A673 (cell line): Measurements from ENCODE around the gene ABLIM3. TPM values are rescaled to one million over a fixed set of nuclear protein-coding genes. Genes with fewer than 3 reads are reported as not detected.

Experiments
- BruUV-seq: library from RNA; stranded (reverse); fragments of 400-500 nt; replicated peaks from 2 replicates; lab custom pipeline; 2021; lab: Mats Ljungman, UMichigan
- CTCF ChIA-PET: fragments of 300-600 bp; sonication (Branson Sonifier 250); formaldehyde crosslinking; loops from one replicate; lab custom pipeline; 2022; ENCODE audit warnings: antibody characterized with exemption; lab: Charles Lee
- POLR2A ChIA-PET: fragments of 300-600 bp; sonication (Branson Sonifier 250); formaldehyde crosslinking; loops from one replicate; lab custom pipeline; 2022; ENCODE audit warnings: antibody characterized with exemption; ENCODE audit not compliant: low non-redundant PET; lab: Charles Lee
- DNase-seq: peaks from one replicate; pipeline ENCODE4 v3.0.0-alpha.2; 2015; ENCODE audit warnings: low spot score
- H3K27ac ChIP-seq: fragments of 200-600 bp; sonication (generic); 2 replicates; pipeline ENCODE4 v1.5.1; 2016; ENCODE audit warnings: mixed run types, low read depth, mild to moderate bottlenecking, mixed read lengths, antibody characterized with exemption, low read length; ENCODE audit not compliant: poor library complexity, severe bottlenecking
- H3K27me3 ChIP-seq: fragments of 200-600 bp; sonication (generic); replicated peaks from 2 replicates; pipeline ENCODE4 v1.6.1; 2017; ENCODE audit warnings: mixed run types, low read depth, mild to moderate bottlenecking, mixed read lengths, antibody characterized with exemption, low read length; ENCODE audit not compliant: insufficient read depth, poor library complexity
- H3K36me3 ChIP-seq: fragments of 200-600 bp; sonication (generic); 2 replicates; pipeline ENCODE4 v1.6.1; 2016; ENCODE audit warnings: mixed run types, mild to moderate bottlenecking, mixed read lengths, antibody characterized with exemption, low read length; ENCODE audit not compliant: insufficient read depth, poor library complexity, severe bottlenecking
- H3K4me1 ChIP-seq: fragments of 200-600 bp; sonication (generic); 2 replicates; pipeline ENCODE4 v1.6.1; 2017; ENCODE audit warnings: mixed run types, mild to moderate bottlenecking, mixed read lengths, antibody characterized with exemption, low read length; ENCODE audit not compliant: insufficient read depth, poor library complexity, severe bottlenecking
- H3K4me3 ChIP-seq: fragments of 200-600 bp; sonication (generic); 2 replicates; pipeline ENCODE4 v1.5.1; 2016; ENCODE audit warnings: low read depth, mixed run types, mild to moderate bottlenecking, mixed read lengths, low read length; ENCODE audit not compliant: poor library complexity, severe bottlenecking
- H3K9me3 ChIP-seq: fragments of 200-600 bp; sonication (generic); 2 replicates; pipeline ENCODE4 v1.6.1; 2016; ENCODE audit warnings: mixed run types, low read depth, mild to moderate bottlenecking, mixed read lengths, antibody characterized with exemption, low read length; ENCODE audit not compliant: poor library complexity, severe bottlenecking
- CTCF ChIP-seq: fragments of 300-800, 200-600 bp; sonication (generic); conservative IDR thresholded peaks from 2 replicates; pipeline ENCODE4 v1.5.1; 2017; ENCODE audit warnings: low read depth, mild to moderate bottlenecking, antibody characterized with exemption, low read length, moderate library complexity, mixed read lengths
- EZH2 ChIP-seq: fragments of 200-600 bp; sonication (generic); IDR thresholded peaks from 2 replicates; pipeline ENCODE4 v1.6.1; 2017; ENCODE audit warnings: borderline replicate concordance, low read depth, mild to moderate bottlenecking, mixed read lengths, antibody characterized with exemption, low read length; ENCODE audit not compliant: poor library complexity, severe bottlenecking
- intact Hi-C: fragments of 100-400 bp; cut with micrococcal nuclease; formaldehyde crosslinking; loops from one replicate; pipeline ENCODE4 v1.10.0; 2022; ENCODE audit not compliant: unreplicated experiment
- total RNA-seq: library from RNA; stranded (reverse); gene quantifications from 2 replicates; pipeline ENCODE4 v1.2.3, GENCODE V29; 2021

ABLIM3 gene
- total RNA-seq, 1 experiment from 2014 or later = not detected

GRCh38 chr5:149303210-149303609 is 161.9 kb downstream of the ABLIM3 start:
- H3K36me3 ChIP-seq = no peaks in the 10 kb centered on the region
- no peaks in the 10 kb centered on the region for H3K27me3 ChIP-seq
- ChIA-PET POLR2A (no interaction called here), CTCF (no interaction called here)
- TF ChIP-seq CTCF (no peak), EZH2 (no peak)
- BruUV-seq = no TSS peak
- no peak overlapping the region for H3K4me3 ChIP-seq
- no peak for DNase-seq
- no peak overlapping the region for H3K27ac ChIP-seq
- no peaks in the 10 kb centered on the region for H3K9me3 ChIP-seq
- H3K4me1 ChIP-seq = no peaks in the 10 kb centered on the region
- intact Hi-C loops = no loop called here

DNA sequence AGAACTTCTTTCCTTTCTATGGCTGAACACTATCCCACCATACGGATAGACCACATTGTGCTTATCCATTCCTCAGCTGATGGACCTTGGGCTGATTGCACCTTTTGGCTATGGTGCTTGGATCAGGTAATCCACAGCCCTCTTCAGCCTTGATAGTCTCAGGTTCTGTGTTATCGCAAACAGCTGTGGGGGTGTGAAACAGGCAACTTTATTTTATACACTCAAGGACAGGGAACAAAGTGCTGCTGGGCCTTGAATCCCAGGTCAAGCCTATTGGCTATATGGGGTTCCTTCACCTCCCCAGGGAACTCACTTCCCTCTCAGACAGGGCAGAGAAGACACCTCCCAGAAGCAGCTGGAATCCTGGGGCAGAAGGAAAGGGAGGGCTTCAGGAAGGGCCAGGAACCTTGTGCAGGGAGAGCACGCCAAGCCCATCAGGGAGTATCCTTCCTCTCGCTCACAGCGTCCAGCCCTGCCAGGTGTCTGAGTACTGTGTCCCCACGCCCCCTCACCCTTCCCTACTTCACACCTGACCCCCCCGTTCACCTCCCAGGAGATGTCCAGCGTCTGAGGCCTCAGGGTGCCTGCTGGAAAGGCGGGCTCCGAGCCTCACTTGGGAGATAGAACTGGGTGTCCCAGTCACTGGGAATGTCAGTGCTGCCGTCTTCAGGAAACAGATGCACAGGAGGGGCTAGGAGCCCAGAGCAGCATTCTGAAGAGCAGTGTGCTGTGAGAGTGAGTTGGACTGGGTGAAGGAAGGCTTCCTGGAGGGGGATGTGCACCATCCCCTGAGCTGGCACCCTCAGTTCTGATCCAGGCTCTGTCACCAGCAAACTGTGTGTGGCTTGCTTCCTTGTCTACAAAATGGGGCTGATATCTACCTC is 163.1 kb downstream of the ABLIM3 start:
- H3K36me3 ChIP-seq = no peaks in the 10 kb centered on the region
- TF ChIP-seq CTCF = no peak
- no peak for TF ChIP-seq EZH2
- CTCF ChIA-PET = interaction anchor here (0.5 kb wide), 1 partner anchor 137 kb away, joined by 3 read pairs; no protein-coding TSS in a partner anchor
- BruUV-seq = no TSS peak
- DNase-seq = no peak
- POLR2A ChIA-PET = no interaction called here
- H3K27ac ChIP-seq = no peak overlapping the region
- no peaks in the 10 kb centered on the region for H3K4me1 ChIP-seq
- intact Hi-C loops = no loop called here
- no peak overlapping the region for H3K4me3 ChIP-seq
- no peaks in the 10 kb centered on the region for H3K27me3 ChIP-seq
- no peaks in the 10 kb centered on the region for H3K9me3 ChIP-seq

DNA sequence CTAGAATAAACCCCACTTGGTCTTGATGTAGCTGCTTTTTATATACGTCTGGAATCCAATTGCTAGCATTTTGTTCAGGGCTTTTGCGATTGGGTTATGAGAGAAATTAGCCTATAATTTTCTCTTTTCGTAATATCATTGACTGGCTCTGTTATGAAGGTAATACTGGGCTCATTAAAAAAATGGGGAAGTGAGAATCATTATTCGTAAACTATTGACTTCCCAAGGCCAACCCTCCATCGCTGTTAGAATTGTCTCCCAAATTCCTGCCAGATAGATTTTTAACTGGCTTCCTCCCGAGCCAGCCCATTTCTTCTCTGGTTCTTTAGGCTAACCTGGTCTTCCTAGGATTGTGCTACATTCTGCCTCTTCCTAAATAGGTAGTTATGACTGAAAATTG is 168.1 kb downstream of the ABLIM3 start:
- H3K36me3 ChIP-seq = no peaks in the 10 kb centered on the region
- CTCF ChIA-PET = no interaction called here
- POLR2A ChIA-PET = no interaction called here
- no peak overlapping the region for H3K27ac ChIP-seq
- intact Hi-C loops = no loop called here
- DNase-seq = no peak
- no peaks in the 10 kb centered on the region for H3K4me1 ChIP-seq
- no peaks in the 10 kb centered on the region for H3K9me3 ChIP-seq
- H3K27me3 ChIP-seq = no peaks in the 10 kb centered on the region
- TF ChIP-seq CTCF (no peak), EZH2 (no peak)
- BruUV-seq = no TSS peak
- H3K4me3 ChIP-seq = no peak overlapping the region

Other genes starting within 250 kb of the ABLIM3 start
- 1.3 and 2.5 TPM in 2 replicates for gene SH3TC2, start 78.4 kb upstream of the ABLIM3 start, total RNA-seq
- gene AFAP1L1, start 130.4 kb downstream of the ABLIM3 start, total RNA-seq = 0.21 and 0.46 TPM in 2 replicates
- gene GRPEL2, start 204.0 kb downstream of the ABLIM3 start, total RNA-seq = 33.2 and 37.2 TPM in 2 replicates
- gene PCYOX1L, start 216.6 kb downstream of the ABLIM3 start, total RNA-seq = 1.8 and 2.9 TPM in 2 replicates
- not detected in 2 replicates for gene IL17B, start 237.8 kb downstream of the ABLIM3 start, total RNA-seq